GM12801 (cell line): Measurements from ENCODE around the gene PEPD.

ENCODE experiments used
- TF ChIP-seq, protein P1 (sequence below): IDR thresholded peaks from one replicate; pipeline ENCODE4 v1.5.1; 2011; ENCODE audit warnings: control low read depth; ENCODE audit not compliant: insufficient read length; ENCODE audit errors: extremely low read depth

PEPD gene

DNA sequence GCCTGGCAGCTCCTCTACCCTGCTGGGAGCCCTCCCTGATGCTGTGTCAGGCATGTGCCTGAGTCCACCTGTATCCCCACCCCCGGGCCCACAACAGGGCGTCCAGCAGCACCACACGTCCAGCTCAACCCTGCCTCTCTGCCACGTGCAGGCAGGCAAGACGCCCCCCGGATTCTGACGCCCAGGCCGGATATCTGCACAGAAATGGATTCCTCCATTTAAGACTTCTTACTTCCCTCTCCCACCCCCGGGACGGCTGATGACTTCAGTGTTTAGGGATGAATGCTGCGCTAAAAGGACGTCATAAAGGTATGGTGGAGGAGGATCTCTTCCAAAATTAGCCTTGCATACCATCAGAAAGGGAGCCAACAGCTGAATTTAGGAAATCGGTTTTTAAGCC is 10.2 kb downstream of the PEPD start:
- TF ChIP-seq, protein P1, sequence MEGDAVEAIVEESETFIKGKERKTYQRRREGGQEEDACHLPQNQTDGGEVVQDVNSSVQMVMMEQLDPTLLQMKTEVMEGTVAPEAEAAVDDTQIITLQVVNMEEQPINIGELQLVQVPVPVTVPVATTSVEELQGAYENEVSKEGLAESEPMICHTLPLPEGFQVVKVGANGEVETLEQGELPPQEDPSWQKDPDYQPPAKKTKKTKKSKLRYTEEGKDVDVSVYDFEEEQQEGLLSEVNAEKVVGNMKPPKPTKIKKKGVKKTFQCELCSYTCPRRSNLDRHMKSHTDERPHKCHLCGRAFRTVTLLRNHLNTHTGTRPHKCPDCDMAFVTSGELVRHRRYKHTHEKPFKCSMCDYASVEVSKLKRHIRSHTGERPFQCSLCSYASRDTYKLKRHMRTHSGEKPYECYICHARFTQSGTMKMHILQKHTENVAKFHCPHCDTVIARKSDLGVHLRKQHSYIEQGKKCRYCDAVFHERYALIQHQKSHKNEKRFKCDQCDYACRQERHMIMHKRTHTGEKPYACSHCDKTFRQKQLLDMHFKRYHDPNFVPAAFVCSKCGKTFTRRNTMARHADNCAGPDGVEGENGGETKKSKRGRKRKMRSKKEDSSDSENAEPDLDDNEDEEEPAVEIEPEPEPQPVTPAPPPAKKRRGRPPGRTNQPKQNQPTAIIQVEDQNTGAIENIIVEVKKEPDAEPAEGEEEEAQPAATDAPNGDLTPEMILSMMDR = no peak

DNA sequence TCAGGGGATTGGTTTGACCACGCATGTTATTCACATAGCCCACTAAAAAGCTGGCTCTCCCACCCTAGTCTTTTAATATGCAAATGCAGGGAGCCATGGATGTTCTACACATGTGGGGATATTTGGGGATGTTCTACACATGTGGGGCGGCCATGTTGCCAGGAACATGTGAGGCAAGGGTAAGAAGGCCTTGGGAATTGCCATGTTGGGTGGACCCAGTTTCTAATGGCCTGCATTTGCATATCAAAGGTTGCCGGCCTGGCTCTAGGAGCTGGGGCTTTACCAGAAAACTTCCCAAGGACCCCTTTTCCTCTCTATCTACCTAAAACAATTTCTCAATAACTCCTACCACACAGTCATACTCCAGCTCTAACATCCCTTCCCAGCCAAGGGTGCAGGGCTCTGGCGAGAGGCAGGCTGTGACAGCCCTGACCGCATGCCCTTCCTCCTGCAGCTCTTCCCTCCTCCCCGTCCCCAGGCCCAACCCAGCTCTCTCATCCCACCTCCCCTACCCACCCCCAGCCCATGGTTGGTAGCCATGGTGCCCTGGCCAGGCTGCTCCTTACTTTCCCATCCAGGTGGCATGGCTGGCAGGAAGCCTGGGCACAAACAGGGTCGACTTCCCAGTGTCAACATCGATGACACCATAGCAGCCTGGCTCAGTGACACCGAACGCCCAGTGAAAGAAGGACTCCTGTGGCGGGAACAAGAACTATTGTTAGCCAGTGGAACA is 11.0 kb downstream of the PEPD start:
- TF ChIP-seq, protein P1 = no peak

DNA sequence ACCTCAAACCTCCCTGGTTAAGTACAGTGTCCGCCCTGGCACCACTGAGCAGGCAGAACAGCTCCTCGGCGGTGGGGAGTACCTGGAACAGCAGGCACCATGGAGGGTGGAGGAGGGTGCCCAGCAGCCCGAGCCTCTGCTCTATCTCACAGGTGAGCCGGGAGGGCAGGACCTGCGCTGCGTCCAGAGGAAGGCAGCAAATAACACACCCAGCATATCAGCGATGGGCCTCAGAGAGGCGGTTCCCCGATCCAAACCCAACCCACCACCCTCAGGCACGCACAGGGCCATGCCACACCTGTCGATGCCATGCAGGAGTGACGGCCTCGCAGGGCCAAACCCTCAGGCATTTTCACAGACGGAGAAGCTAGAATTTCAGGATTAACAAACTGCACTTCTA is 11.8 kb downstream of the PEPD start:
- TF ChIP-seq, protein P1 = no peak

DNA sequence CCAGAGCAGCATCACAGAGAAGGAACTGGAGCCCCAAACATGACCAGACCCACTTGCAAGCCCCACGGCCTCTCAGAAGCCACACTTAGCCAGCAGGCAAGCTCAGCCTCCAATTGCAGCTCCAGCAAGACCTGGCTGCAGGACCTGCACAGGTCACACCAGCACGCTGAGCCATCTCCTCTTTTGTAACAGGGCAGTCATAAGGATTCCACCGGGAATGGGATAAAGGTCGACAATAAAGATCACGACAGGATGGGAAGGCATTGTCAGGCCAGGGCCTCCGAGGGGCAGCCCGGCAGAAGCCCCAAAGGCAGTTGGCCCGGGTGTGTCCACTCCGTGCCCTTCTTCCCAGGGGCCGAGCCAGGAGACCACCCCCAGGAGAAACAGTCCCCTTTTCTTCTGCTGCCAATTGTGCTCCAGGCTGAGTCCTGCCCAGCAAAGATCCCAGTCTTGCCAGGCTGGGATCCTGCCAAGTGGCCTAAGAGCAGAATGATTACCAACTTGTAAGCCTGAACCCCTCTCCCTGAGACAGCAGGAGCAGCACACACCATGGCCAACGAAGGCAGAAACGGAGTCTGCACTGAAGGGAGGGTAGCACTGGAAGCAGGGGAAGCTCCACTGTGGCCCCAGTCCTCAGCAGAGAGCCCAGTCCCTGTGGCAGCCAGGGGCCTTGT is 12.5 kb downstream of the PEPD start:
- TF ChIP-seq, protein P1 = no peak

DNA sequence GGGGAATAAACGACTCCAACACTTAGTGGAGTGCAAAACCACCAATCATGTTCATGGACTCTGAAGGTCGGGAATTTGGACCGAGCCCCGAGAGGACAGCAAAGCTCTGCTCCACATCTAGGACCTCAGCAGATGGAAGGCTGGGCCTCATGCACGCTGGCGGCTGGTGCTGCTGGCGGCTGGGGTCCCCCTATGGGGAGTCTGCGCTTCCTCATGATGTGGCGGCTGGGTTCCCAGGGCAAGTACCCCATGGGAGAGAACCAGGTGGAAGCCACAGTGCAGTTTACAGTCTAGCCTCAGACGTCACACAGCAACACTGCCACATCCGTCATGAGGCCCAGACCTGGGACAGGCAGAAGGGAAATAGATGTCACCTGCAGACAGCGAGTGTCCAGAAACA is 13.2 kb downstream of the PEPD start:
- TF ChIP-seq, protein P1 = no peak

DNA sequence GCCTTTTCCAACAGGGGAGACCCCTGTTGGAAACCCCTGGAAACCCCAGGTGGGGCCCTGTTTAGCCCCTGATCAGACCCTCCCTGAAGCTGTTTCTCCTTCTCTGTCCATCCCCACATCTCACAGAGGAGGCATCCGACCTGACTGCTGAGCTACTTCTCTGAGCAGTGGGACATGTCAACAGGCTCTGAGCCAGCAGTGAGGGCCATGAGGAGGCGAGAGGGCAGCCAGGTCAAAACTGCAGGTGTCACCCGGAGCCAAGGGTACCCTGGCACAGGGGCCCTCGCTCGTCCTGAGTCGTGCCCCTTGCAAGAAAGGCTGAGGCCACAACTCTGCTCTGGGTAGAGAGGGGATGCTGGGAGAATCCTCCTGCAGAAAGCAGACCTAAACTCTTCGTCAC is 13.6 kb downstream of the PEPD start:
- TF ChIP-seq, protein P1 = no peak

DNA sequence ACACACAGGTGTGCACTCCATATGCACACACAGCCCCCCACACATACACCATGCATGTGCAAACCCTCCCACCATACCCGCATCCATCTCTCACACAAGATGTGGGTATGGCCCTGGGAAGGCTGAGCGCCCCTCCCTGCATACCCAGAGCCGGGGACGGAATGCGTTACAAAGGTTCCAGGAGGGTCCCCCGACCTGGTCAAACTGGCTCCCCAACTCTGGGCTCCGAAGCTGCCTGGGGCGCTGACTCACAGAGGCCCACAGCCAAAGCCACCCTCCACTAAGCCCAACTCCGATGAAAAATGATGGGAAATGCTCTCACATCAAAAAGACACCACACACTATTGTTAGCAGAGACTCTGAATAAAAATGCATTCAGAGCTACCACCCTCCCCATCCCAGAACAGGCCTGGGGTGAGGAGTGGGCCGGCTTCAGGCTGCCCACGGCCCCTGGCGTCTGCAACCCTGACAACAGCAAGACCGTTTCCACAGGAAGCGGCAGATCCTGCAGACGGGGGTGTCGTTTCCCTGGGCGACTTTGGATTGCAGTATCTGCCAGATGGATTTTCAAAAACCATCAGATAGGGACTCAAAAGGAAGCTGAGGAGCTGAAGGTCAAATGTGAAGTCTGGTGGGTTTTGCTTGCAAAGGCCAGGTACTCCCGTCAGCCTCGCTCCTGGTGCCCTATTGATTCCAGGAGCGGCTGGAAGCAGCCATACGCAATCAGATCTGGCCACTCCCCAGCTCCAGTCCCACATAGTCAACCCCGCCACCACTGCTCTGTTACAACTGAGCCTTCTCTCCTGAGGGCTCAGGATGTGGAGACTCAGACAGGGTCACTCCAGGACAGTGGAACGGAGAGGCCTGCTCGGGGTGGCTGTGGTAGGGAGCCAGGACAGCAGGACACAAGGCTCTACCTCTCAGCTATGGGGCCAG is 14.3 kb downstream of the PEPD start:
- TF ChIP-seq, protein P1 = no peak
